ENCODE measurements around the gene KTN1. TPM values are rescaled to one million over a fixed set of nuclear protein-coding genes. Genes with fewer than 3 reads are reported as not detected.
A peak's percentile ranks its signal among the peaks of the same experiment; 100 is the strongest.

Gene KTN1
- total RNA-seq, 1 donor from 2014 or later: 191 TPM

GRCh38 chr14:55588259-55588699 lies 8.3 kb downstream of the KTN1 start:
- TF ChIP-seq EZH2phosphoT487 (IDR thresholded peaks at IDR 0.05): no peak
- no peak for TF ChIP-seq EZH2 (IDR thresholded peaks at IDR 0.05)
- no peak for TF ChIP-seq CTCF (IDR thresholded peaks at IDR 0.05)
- H3K9ac ChIP-seq: no peak overlapping the region
- Mint-ChIP-seq H3K9me3 (peaks cover 5% of the 10 kb centered on the region), H3K27me3 (ENCODE audit: insufficient read depth, low read depth) (no peaks in the 10 kb centered on the region), H3K27ac (no peak overlapping the region), H3K36me3 (peaks cover 7% of the 10 kb centered on the region), H3K4me1 (peaks cover 16% of the 10 kb centered on the region), H3K4me3 (no peak overlapping the region)
- H3K4me2 ChIP-seq: no peak overlapping the region
- no peak for DNase-seq (ENCODE audit: low spot score)
- H3K27ac ChIP-seq: no peak overlapping the region
- peaks cover 100% of the 10 kb centered on the region for H3K79me2 ChIP-seq (ENCODE audit: low read depth)
- H4K20me1 ChIP-seq (ENCODE audit: low read depth): peaks cover 93% of the 10 kb centered on the region
- no peaks in the 10 kb centered on the region for H3K9me3 ChIP-seq (ENCODE audit: low read depth)
- no peaks in the 10 kb centered on the region for H3K36me3 ChIP-seq
- no peaks in the 10 kb centered on the region for H3K27me3 ChIP-seq
- peaks cover 18% of the 10 kb centered on the region for H3K4me1 ChIP-seq
- H2AFZ ChIP-seq (replicated peaks): no peak overlapping the region
- no peak overlapping the region for H3K4me3 ChIP-seq
- no peaks in the 10 kb centered on the region for H3F3A ChIP-seq (ENCODE audit: low read depth)

DNA sequence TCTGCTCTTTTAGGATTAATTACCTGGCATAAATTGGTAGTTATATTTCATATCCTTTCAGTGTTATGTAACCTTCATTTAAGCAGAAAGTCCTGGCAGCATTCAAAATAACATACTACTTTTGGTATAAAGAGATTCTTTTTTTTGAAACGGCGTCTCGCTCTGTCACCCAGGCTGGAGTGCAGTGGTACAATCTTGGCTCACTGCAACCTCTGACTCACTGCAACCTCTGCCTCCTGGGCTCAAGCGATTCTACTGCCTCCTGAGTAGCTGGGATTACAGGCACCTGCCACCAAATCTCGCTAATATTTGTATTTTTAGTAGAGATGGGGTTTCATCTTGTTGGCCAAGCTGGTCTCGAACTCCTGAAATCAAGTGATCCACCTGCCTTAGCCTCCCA lies 9.2 kb downstream of the KTN1 start:
- H3K4me3 Mint-ChIP-seq: no peak overlapping the region
- peaks cover 93% of the 10 kb centered on the region for H4K20me1 ChIP-seq (ENCODE audit: low read depth)

DNA sequence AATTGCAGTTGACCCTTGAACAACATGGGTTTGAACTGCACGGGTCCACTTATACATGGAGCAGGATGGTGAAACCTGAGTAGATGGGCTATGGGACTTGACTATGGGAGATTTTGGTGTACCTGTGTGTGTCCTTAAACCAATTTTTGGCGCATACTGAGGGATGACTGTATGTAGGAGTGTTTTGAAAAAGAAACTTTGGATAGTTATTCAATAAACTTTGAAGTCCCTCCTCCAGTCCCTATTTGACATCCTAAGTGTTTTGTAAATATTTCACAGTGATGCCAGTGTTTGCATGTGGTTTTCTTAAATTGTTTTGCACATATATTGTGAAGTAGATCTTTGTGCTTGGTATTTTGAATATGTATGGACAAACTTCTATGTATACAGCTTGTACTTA lies 12.4 kb downstream of the KTN1 start:
- Histone ChIP-seq H3K9ac (no peak overlapping the region), H3K4me3 (no peak overlapping the region), H3K79me2 (ENCODE audit: low read depth) (peaks cover 100% of the 10 kb centered on the region), H3K4me1 (peaks cover 14% of the 10 kb centered on the region), H3F3A (ENCODE audit: low read depth) (no peaks in the 10 kb centered on the region), H2AFZ (replicated peaks) (no peak overlapping the region), H3K36me3 (no peaks in the 10 kb centered on the region), H4K20me1 (ENCODE audit: low read depth) (peaks cover 61% of the 10 kb centered on the region), H3K27ac (no peak overlapping the region), H3K4me2 (no peak overlapping the region), H3K9me3 (ENCODE audit: low read depth) (no peaks in the 10 kb centered on the region), H3K27me3 (no peaks in the 10 kb centered on the region)
- TF ChIP-seq EZH2phosphoT487 (IDR thresholded peaks at IDR 0.05) (no peak), EZH2 (IDR thresholded peaks at IDR 0.05) (no peak)
- Mint-ChIP-seq H3K36me3 (peaks cover 27% of the 10 kb centered on the region), H3K9me3 (peaks cover 25% of the 10 kb centered on the region), H3K27me3 (ENCODE audit: insufficient read depth, low read depth) (no peaks in the 10 kb centered on the region), H3K4me3 (no peak overlapping the region), H3K27ac (no peak overlapping the region), H3K4me1 (peaks cover 4% of the 10 kb centered on the region)
- no peak for DNase-seq (ENCODE audit: low spot score)

More for the DNA sequence above, 9.2 kb downstream of the KTN1 start:
- no peaks in the 10 kb centered on the region for H3K27me3 Mint-ChIP-seq (ENCODE audit: insufficient read depth, low read depth)
- no peak overlapping the region for H3K27ac Mint-ChIP-seq
- Histone ChIP-seq H3K27me3 (no peaks in the 10 kb centered on the region), H3K4me1 (peaks cover 20% of the 10 kb centered on the region), H3K9ac (no peak overlapping the region), H3F3A (ENCODE audit: low read depth) (no peaks in the 10 kb centered on the region), H3K79me2 (ENCODE audit: low read depth) (peaks cover 100% of the 10 kb centered on the region), H3K9me3 (ENCODE audit: low read depth) (no peaks in the 10 kb centered on the region), H2AFZ (replicated peaks) (no peak overlapping the region), H3K4me2 (no peak overlapping the region), H3K4me3 (no peak overlapping the region), H3K36me3 (no peaks in the 10 kb centered on the region), H3K27ac (no peak overlapping the region)
- H3K9me3 Mint-ChIP-seq: peaks cover 5% of the 10 kb centered on the region
- no peak for DNase-seq (ENCODE audit: low spot score)
- TF ChIP-seq CTCF (IDR thresholded peaks at IDR 0.05) (no peak), EZH2phosphoT487 (IDR thresholded peaks at IDR 0.05) (no peak)
- peaks cover 10% of the 10 kb centered on the region for H3K36me3 Mint-ChIP-seq
- H3K4me1 Mint-ChIP-seq: peaks cover 18% of the 10 kb centered on the region

- Histone ChIP-seq H4K20me1 (ENCODE audit: low read depth) (peaks cover 49% of the 10 kb centered on the region), H3K4me2 (peak overlapping the region; percentile 33), H3K9ac (no peak overlapping the region), H3K79me2 (ENCODE audit: low read depth) (peaks cover 100% of the 10 kb centered on the region), H3K9me3 (ENCODE audit: low read depth) (no peaks in the 10 kb centered on the region), H3K36me3 (no peaks in the 10 kb centered on the region), H3K4me3 (no peak overlapping the region), H2AFZ (replicated peaks) (no peak overlapping the region), H3F3A (ENCODE audit: low read depth) (no peaks in the 10 kb centered on the region), H3K27me3 (no peaks in the 10 kb centered on the region), H3K27ac (no peak overlapping the region), H3K4me1 (peaks cover 14% of the 10 kb centered on the region)
- no peak overlapping the region for H3K27ac Mint-ChIP-seq
- no peak for DNase-seq (ENCODE audit: low spot score)
- no peak for TF ChIP-seq EZH2phosphoT487 (IDR thresholded peaks at IDR 0.05)
- no peak for TF ChIP-seq CTCF (IDR thresholded peaks at IDR 0.05)
- TF ChIP-seq EZH2 (IDR thresholded peaks at IDR 0.05): no peak
- H3K27me3 Mint-ChIP-seq (ENCODE audit: insufficient read depth, low read depth): no peaks in the 10 kb centered on the region
- H3K4me3 Mint-ChIP-seq: no peak overlapping the region
- H3K4me1 Mint-ChIP-seq: peaks cover 2% of the 10 kb centered on the region
- peaks cover 29% of the 10 kb centered on the region for H3K36me3 Mint-ChIP-seq
- peaks cover 33% of the 10 kb centered on the region for H3K9me3 Mint-ChIP-seq
Measured at GRCh38 chr14:55593698-55594097, 13.7 kb downstream of the KTN1 start.

Measured in neural progenitor cell (in vitro differentiated cells).